GM12875 (cell line): ENCODE results near the gene TMEM120B.

Source experiments
- H3K4me3 ChIP-seq: one replicate; pipeline ENCODE4 v1.5.1; 2011; ENCODE audit warnings: low read depth, low read length, control low read depth
- TF ChIP-seq, protein P1 (sequence below): IDR thresholded peaks from 2 replicates; pipeline ENCODE4 v1.5.1; 2011; ENCODE audit warnings: low read depth, mild to moderate bottlenecking, control low read depth, inconsistent platforms, low read length, moderate library complexity, borderline replicate concordance; ENCODE audit not compliant: insufficient read depth

Gene TMEM120B

DNA sequence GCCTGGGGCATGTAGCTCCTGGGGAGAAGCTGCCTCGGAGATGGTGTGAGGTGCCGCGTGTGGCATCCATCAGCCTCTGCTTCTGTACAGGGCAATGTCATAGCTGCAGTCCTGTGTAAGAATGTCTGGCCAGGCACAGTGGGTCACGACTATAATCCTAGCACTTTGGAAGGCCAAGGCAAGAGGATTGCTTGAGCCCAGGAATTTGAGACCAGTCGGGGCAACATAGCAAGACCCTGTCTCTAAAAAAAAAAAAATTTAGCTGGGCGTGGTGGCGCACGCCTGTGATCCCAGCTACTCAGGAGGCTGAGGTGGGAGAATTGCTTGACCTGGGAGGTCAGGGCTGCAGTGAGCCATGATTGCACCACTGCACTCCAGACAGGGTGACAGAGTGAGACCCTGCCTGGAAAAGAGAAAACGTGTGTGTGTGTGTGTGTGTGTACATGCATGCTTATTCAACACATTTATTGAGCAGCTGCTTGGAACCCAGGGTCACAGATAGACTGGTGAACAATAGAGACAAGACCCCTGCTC lies 56.8 kb downstream of the TMEM120B start:
- no peak overlapping the region for H3K4me3 ChIP-seq
- TF ChIP-seq, protein P1, sequence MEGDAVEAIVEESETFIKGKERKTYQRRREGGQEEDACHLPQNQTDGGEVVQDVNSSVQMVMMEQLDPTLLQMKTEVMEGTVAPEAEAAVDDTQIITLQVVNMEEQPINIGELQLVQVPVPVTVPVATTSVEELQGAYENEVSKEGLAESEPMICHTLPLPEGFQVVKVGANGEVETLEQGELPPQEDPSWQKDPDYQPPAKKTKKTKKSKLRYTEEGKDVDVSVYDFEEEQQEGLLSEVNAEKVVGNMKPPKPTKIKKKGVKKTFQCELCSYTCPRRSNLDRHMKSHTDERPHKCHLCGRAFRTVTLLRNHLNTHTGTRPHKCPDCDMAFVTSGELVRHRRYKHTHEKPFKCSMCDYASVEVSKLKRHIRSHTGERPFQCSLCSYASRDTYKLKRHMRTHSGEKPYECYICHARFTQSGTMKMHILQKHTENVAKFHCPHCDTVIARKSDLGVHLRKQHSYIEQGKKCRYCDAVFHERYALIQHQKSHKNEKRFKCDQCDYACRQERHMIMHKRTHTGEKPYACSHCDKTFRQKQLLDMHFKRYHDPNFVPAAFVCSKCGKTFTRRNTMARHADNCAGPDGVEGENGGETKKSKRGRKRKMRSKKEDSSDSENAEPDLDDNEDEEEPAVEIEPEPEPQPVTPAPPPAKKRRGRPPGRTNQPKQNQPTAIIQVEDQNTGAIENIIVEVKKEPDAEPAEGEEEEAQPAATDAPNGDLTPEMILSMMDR, result no peak

DNA sequence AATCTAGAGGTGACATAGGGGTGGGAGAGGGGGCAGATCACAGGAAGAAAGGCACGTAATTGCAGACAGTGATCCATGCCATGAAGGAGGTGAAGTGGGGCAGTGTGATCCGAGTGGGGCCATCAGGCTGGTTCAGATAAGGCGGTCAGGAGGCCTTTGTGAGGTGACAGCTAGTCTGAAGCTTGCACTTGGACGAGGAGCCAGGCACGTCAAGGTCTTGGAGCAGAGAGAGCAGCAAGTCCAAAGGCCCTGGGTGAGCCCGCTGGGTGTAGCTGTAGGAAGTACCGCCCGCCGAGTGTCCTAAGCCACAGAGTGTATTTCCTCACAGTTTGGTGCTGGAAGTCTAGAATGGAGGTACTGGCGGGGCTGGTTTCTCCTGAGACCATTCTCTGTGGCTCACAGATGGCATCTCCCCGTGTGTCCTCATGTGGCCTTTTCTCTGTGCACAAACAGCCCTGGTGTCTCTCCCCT lies 57.3 kb downstream of the TMEM120B start:
- TF ChIP-seq, protein P1, result no peak
- H3K4me3 ChIP-seq, result no peak overlapping the region

DNA sequence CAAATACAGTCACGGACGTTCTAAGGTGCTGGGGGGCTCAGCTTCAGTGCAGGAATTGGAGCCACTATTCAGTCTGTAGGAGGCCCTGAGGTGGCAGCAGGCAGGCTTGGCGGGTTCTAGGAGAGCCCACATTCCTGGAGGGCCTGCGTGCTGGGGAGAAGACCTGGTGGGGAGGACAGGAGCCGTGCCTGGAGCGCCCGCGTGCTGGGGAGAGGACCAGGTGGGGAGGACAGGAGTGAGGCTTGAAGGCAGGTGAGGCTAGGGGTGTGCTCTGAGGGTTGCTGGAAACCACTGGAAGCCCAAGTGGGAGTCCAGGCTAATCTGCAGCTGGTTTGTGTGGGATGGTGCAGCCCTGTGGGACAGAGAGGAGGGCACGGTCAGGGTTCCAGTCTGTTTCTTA lies 57.8 kb downstream of the TMEM120B start:
- H3K4me3 ChIP-seq, result no peak overlapping the region
- TF ChIP-seq, protein P1, result no peak

DNA sequence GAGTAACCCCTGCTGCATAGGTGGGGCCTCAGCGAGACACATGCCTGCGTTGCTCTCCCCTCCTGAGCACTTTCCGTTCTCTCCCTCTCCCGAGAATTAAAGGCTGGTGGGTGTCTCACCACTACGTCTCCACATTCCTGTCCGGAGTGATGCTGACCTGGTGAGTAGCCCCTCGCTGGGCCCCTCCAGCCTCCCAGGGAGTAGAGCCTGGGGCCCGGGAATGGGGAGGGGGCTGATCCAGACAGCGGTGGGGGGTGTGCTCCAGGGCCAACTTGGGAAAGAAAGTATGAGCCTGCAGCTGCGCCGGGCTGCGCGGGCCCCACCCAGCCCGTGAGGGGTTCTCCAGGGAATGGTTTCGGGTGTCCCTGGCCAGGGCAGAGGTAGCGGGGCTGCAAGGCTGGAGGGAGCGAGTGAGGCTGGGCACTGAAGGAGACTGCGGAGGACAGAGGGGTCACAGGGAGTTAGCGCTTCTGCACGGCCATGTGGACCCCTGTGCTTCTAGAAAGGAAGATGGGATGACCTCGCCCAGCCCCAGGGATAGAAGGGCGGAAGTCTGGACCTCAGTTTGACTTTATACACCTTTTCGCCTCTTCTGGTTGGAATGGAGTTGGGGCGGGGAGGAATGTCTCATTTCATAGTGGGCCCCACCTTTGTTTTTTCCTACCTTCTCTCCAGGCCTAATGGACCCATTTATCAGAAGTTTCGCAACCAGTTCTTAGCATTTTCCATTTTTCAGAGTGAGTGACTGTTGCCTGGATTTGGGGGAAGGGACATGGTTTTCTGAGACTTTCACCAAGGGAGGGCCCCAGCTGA lies 58.5 kb downstream of the TMEM120B start:
- H3K4me3 ChIP-seq, result no peak overlapping the region
- TF ChIP-seq, protein P1, result no peak

DNA sequence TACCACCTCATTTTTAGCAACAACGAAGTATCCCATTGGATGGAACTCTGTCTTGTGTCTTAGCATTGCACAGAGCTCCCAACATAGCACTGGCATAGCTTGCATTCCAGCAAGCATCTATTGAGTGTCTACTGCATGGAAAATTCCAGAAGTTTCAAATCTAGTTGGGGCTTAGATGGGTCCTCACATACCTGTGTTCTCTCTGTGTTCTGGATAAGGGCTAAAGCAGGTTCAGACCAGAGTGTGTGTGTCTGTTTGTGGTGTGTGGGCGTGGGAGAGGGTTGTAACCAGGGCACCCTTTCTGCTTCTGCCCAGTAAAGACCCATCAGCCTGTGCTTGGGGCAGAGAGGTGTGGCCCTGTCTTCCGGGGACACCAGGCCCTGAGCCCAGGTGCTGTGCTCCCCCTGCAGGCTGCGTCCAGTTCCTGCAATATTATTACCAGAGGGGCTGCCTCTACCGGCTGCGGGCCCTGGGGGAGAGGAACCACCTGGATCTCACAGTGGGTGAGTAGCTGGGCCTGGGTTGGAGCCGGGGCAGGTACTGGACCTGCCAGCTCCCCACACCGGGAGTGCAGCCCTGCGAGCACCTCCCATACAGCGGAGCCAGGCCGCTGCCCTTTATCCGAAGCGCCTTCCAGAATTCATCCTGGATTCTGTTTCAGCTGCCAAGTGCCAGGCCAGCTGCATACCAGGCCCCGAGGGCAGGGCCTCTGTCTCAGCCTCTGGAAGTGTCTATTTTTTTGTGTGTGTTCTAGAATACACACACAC lies 60.6 kb downstream of the TMEM120B start:
- H3K4me3 ChIP-seq, result no peak overlapping the region
- TF ChIP-seq, protein P1, result peak; percentile 92

DNA sequence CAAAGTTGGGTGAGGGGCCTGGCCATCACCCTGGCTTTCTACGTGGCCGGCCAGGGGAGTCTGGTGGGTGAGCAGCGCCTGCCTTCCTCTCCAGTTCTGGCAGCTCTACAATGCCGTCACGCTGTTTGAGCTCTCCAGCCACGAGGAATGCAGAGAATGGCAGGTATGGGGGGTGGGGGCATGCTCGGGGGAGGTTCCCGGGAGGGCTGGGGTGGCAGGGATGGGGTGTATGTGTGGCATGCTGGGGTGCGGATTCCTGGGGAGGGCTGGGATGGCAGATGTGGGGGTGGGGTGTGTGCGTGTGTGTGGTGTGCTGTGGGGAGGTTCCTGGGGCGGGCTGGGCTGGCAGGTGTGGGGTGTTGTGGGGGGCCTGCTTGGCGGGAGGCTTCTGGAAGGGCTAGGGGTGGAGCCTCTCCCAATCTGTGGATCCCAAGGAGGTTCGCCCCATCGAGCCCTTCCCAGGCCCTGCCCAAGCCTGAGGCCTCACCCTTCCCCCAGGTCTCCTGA lies 62.5 kb downstream of the TMEM120B start:
- TF ChIP-seq, protein P1, result no peak
- H3K4me3 ChIP-seq, result no peak overlapping the region
